Osteoblast (primary cell): ENCODE measurements around the gene CFAP47. TPM values are rescaled to one million over a fixed set of nuclear protein-coding genes. Genes with fewer than 3 reads are reported as not detected.

Experiments
- DNase-seq: peaks from one replicate; pipeline ENCODE4 v3.0.0; 2011; ENCODE audit warnings: low spot score, mixed read lengths; ENCODE audit not compliant: insufficient read length; ENCODE audit errors: missing footprints
- H2AFZ ChIP-seq: 2 replicates; pipeline ENCODE4 v1.6.0; 2011; ENCODE audit warnings: mild to moderate bottlenecking, low read length
- H3K27ac ChIP-seq: 2 replicates; pipeline ENCODE4 v1.5.1; 2011; ENCODE audit warnings: mild to moderate bottlenecking, low read depth, low read length, moderate library complexity
- H3K27me3 ChIP-seq: 2 replicates; pipeline ENCODE4 v1.6.0; 2012; ENCODE audit warnings: mild to moderate bottlenecking, control low read depth, inconsistent platforms, low read length, moderate library complexity; ENCODE audit not compliant: insufficient read depth
- H3K36me3 ChIP-seq: 2 replicates; pipeline ENCODE4 v1.5.1; 2011; ENCODE audit warnings: mild to moderate bottlenecking, low read length, control low read depth, moderate library complexity; ENCODE audit not compliant: insufficient read depth
- H3K4me1 ChIP-seq: 2 replicates; pipeline ENCODE4 v1.5.1; 2011; ENCODE audit warnings: mild to moderate bottlenecking, low read length, control low read depth, moderate library complexity; ENCODE audit not compliant: insufficient read depth
- H3K4me2 ChIP-seq: 2 replicates; pipeline ENCODE4 v1.6.0; 2011; ENCODE audit warnings: mild to moderate bottlenecking, low read length; ENCODE audit not compliant: insufficient read depth
- H3K4me3 ChIP-seq: fragments of 200-600 bp; sonication (generic); 3 replicates; pipeline ENCODE4 v1.5.1; 2012; ENCODE audit warnings: mild to moderate bottlenecking, low read length, inconsistent platforms; ENCODE audit not compliant: insufficient read depth
- H3K79me2 ChIP-seq: 2 replicates; pipeline ENCODE4 v1.6.0; 2012; ENCODE audit warnings: mild to moderate bottlenecking, low read length, control low read depth, inconsistent platforms; ENCODE audit not compliant: insufficient read depth
- H3K9me3 ChIP-seq: 2 replicates; pipeline ENCODE4 v1.5.1; 2011; ENCODE audit warnings: low read depth, low read length, control low read depth
- H4K20me1 ChIP-seq: 2 replicates; pipeline ENCODE4 v1.6.0; 2012; ENCODE audit warnings: mild to moderate bottlenecking, low read length, control low read depth; ENCODE audit not compliant: insufficient read depth
- total RNA-seq: library from RNA; depleted of rRNA; stranded (reverse); fragments of >200 nt; gene quantifications from 2 replicates; pipeline ENCODE4 v1.2.3, GENCODE V29; 2012
- TF ChIP-seq, protein P1 (sequence below): IDR thresholded peaks from 2 replicates; pipeline ENCODE4 v1.5.1; 2011; ENCODE audit warnings: mild to moderate bottlenecking, low read depth, low read length, moderate library complexity; ENCODE audit errors: extremely low read depth

The CFAP47 gene
- total RNA-seq, 1 donor: not detected

GRCh38 chrX:36160081-36160480, 240.5 kb downstream of the CFAP47 start:
- no peaks in the 10 kb centered on the region for H3K9me3 ChIP-seq
- H4K20me1 ChIP-seq: no peaks in the 10 kb centered on the region
- no peaks in the 10 kb centered on the region for H3K79me2 ChIP-seq
- no peaks in the 10 kb centered on the region for H3K4me1 ChIP-seq
- no peak for DNase-seq
- H3K36me3 ChIP-seq: no peaks in the 10 kb centered on the region
- H3K4me2 ChIP-seq: no peak overlapping the region
- no peak overlapping the region for H3K27ac ChIP-seq
- no peak overlapping the region for H2AFZ ChIP-seq
- TF ChIP-seq, protein P1, sequence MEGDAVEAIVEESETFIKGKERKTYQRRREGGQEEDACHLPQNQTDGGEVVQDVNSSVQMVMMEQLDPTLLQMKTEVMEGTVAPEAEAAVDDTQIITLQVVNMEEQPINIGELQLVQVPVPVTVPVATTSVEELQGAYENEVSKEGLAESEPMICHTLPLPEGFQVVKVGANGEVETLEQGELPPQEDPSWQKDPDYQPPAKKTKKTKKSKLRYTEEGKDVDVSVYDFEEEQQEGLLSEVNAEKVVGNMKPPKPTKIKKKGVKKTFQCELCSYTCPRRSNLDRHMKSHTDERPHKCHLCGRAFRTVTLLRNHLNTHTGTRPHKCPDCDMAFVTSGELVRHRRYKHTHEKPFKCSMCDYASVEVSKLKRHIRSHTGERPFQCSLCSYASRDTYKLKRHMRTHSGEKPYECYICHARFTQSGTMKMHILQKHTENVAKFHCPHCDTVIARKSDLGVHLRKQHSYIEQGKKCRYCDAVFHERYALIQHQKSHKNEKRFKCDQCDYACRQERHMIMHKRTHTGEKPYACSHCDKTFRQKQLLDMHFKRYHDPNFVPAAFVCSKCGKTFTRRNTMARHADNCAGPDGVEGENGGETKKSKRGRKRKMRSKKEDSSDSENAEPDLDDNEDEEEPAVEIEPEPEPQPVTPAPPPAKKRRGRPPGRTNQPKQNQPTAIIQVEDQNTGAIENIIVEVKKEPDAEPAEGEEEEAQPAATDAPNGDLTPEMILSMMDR: no peak
- no peaks in the 10 kb centered on the region for H3K27me3 ChIP-seq
- H3K4me3 ChIP-seq: no peak overlapping the region

GRCh38 chrX:36198575-36198974, 279.0 kb downstream of the CFAP47 start:
- Histone ChIP-seq H3K36me3 (no peaks in the 10 kb centered on the region), H4K20me1 (no peaks in the 10 kb centered on the region), H3K4me1 (no peaks in the 10 kb centered on the region), H3K4me3 (no peak overlapping the region), H3K27ac (no peak overlapping the region), H3K79me2 (no peaks in the 10 kb centered on the region), H2AFZ (no peak overlapping the region), H3K9me3 (no peaks in the 10 kb centered on the region), H3K27me3 (no peaks in the 10 kb centered on the region), H3K4me2 (no peak overlapping the region)
- DNase-seq: no peak
- TF ChIP-seq, protein P1: no peak

DNA sequence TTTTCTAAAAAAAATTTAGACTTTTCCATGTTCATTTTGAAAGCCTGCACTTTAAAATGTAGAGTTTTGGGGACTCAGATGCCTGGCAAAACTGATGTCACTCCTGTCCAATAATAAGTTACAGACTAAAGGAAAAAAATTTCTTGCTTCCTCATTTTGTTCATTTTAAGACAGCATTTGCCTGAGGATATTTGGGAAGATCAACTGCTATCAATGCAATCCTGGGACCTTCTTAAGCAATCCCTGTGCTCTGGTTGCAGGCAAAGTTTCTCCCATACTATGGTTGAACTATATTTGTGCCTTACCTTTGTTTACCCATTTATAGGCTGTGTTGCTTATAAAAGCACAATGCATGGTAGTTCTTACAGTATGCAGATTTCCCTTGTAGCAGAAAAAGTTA, 280.4 kb downstream of the CFAP47 start:
- H3K27ac ChIP-seq: no peak overlapping the region
- H3K4me1 ChIP-seq: no peaks in the 10 kb centered on the region
- no peaks in the 10 kb centered on the region for H3K27me3 ChIP-seq
- no peaks in the 10 kb centered on the region for H3K36me3 ChIP-seq
- H3K79me2 ChIP-seq: no peaks in the 10 kb centered on the region
- DNase-seq: no peak
- H2AFZ ChIP-seq: no peak overlapping the region
- H3K9me3 ChIP-seq: no peaks in the 10 kb centered on the region
- no peak overlapping the region for H3K4me2 ChIP-seq
- TF ChIP-seq, protein P1: no peak
- H3K4me3 ChIP-seq: no peak overlapping the region
- no peaks in the 10 kb centered on the region for H4K20me1 ChIP-seq

DNA sequence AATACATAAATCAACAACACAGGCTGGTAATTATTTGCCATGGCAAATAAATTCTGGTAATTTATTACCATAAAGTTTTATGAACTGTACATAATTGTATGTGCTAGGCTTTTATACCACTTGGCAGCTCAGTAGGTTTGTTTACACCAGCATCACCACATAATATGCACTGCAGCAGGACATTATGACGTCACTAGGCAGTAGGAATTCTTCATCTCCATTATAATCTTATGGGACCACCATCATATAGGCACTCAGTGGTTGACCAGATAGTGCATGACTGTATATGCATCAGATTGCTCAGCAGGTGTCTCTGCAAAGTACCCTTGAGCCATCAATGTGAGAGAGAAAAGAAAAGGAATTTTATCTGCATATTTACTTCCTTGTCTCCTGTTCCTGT, 295.4 kb downstream of the CFAP47 start:
- TF ChIP-seq, protein P1: no peak
- no peak overlapping the region for H3K4me3 ChIP-seq
- DNase-seq: no peak
- no peaks in the 10 kb centered on the region for H3K9me3 ChIP-seq
- no peaks in the 10 kb centered on the region for H3K79me2 ChIP-seq
- no peak overlapping the region for H3K27ac ChIP-seq
- H2AFZ ChIP-seq: no peak overlapping the region
- H3K36me3 ChIP-seq: no peaks in the 10 kb centered on the region
- H3K27me3 ChIP-seq: no peaks in the 10 kb centered on the region
- no peaks in the 10 kb centered on the region for H4K20me1 ChIP-seq
- no peak overlapping the region for H3K4me2 ChIP-seq
- no peaks in the 10 kb centered on the region for H3K4me1 ChIP-seq
